ENCODE results near the gene RPS6KA4.

Gene RPS6KA4

GRCh38 chr11:64343767-64344559 lies 15.0 kb upstream of the RPS6KA4 start:
- DNase-seq (ENCODE audit: low read depth), result no peak
- H3K4me3 ChIP-seq (ENCODE audit: low read depth, low read length), result no peak overlapping the region
- TF ChIP-seq CTCF (IDR thresholded peaks at IDR 0.05; ENCODE audit: insufficient read depth, low read depth, low read length, missing control alignments), result peak; percentile 24

GRCh38 chr11:64344787-64345186 lies 14.2 kb upstream of the RPS6KA4 start:
- TF ChIP-seq CTCF (IDR thresholded peaks at IDR 0.05; ENCODE audit: insufficient read depth, low read depth, low read length, missing control alignments), result no peak
- DNase-seq (ENCODE audit: low read depth), result no peak
- no peak overlapping the region for H3K4me3 ChIP-seq (ENCODE audit: low read depth, low read length)

- TF ChIP-seq CTCF (IDR thresholded peaks at IDR 0.05; ENCODE audit: insufficient read depth, low read depth, low read length, missing control alignments), result no peak
- DNase-seq (ENCODE audit: low read depth), result no peak
- no peak overlapping the region for H3K4me3 ChIP-seq (ENCODE audit: low read depth, low read length)
Measured at GRCh38 chr11:64347193-64347867, 11.6 kb upstream of the RPS6KA4 start.

- H3K4me3 ChIP-seq (ENCODE audit: low read depth, low read length), result no peak overlapping the region
- TF ChIP-seq CTCF (IDR thresholded peaks at IDR 0.05; ENCODE audit: insufficient read depth, low read depth, low read length, missing control alignments), result no peak
- DNase-seq (ENCODE audit: low read depth), result no peak
Measured at GRCh38 chr11:64348383-64349024, 10.5 kb upstream of the RPS6KA4 start.

- DNase-seq (ENCODE audit: low read depth), result no peak
- H3K4me3 ChIP-seq (ENCODE audit: low read depth, low read length), result no peak overlapping the region
- no peak for TF ChIP-seq CTCF (IDR thresholded peaks at IDR 0.05; ENCODE audit: insufficient read depth, low read depth, low read length, missing control alignments)
Measured at GRCh38 chr11:64349025-64349387, 10.0 kb upstream of the RPS6KA4 start.

- no peak for TF ChIP-seq CTCF (IDR thresholded peaks at IDR 0.05; ENCODE audit: insufficient read depth, low read depth, low read length, missing control alignments)
- no peak overlapping the region for H3K4me3 ChIP-seq (ENCODE audit: low read depth, low read length)
- DNase-seq (ENCODE audit: low read depth), result no peak
Measured at GRCh38 chr11:64349404-64349803, 9.6 kb upstream of the RPS6KA4 start.
